Endothelial cell of hepatic sinusoid (primary cell): ENCODE data around the gene LDLRAP1.
"Not testable (repeated sequence)": the region's sequence is repeated elsewhere in the genome, so short reads cannot be mapped to it uniquely, and the experiment has no call there.

Experiments used
- in situ Hi-C: cut with HindIII; loops from 2 replicates; pipeline ENCODE4 v1.10.0; 2017; ENCODE audit warnings: low sequenced_read_pairs

Gene LDLRAP1

DNA sequence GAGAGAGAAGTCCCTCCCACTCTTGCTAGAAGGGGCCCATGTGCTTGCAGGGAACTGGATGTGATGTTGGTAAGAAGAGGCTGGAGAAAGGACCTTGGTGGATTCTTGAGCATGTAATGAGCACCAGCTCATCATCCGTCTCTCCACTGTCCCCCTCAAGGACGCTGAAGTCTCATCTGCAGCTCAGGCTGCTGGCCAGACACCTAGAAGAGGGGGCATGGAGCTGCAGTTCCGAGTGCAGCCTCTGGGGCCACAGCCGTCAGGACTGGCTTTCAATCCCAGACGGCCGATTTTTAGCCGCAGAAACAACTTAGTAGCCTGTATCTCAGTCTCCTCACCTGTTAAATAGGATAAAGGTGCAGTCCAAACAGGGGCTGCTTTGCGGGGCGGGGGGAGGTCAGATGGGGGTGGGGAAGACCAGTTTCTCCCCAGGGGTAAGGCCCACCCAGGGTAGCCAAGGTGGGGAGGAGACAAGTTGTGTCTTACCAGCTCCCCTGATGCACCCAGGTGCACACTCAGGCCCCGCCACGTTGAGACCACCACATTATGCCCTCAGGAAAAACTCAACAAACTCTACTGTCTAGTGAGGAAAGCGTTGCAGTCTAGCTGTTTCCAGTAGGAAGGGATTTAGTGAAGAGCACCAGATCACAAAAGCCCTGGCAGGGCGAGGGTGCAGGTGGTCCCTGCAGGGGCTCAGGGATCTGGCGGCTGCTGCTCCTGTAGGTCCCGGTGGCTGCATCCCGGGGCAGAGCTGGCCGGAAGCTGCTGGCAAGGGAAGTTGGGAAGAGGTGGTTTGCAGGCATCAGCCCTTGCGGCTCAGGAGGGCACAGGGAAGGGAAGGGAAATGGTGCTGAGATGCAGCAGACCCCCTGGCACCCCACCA is 29.5 kb downstream of the LDLRAP1 start:
- in situ Hi-C loops: no loop called here

- in situ Hi-C loops: no loop called here
Measured at GRCh38 chr1:25573591-25573930, 30.2 kb downstream of the LDLRAP1 start.

DNA sequence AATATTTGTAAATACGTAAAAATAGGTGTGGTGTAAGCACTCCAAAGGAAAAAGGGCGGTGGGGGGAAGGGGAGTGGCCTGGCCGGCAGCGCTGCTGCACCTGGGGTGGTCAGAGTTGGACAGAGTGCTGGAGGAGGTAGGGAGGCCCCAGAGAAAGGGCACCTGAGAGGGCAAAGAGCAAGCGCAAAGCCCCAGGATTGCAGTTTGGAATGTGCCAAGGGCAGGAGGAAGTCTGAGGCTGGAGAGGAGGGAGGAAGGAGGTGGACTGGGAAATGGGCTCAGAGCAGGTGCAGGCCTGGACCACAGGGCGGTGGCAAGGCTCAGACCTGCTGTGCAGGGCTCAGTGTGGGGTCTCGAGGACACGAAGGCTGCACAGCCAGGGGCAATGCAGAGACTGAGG is 30.6 kb downstream of the LDLRAP1 start:
- in situ Hi-C loops: no loop called here

- in situ Hi-C loops: loop anchor here (5.0 kb wide), 1 partner anchor 37 kb away; no protein-coding TSS in a partner anchor
Measured at GRCh38 chr1:25575191-25575590, 31.8 kb downstream of the LDLRAP1 start.

DNA sequence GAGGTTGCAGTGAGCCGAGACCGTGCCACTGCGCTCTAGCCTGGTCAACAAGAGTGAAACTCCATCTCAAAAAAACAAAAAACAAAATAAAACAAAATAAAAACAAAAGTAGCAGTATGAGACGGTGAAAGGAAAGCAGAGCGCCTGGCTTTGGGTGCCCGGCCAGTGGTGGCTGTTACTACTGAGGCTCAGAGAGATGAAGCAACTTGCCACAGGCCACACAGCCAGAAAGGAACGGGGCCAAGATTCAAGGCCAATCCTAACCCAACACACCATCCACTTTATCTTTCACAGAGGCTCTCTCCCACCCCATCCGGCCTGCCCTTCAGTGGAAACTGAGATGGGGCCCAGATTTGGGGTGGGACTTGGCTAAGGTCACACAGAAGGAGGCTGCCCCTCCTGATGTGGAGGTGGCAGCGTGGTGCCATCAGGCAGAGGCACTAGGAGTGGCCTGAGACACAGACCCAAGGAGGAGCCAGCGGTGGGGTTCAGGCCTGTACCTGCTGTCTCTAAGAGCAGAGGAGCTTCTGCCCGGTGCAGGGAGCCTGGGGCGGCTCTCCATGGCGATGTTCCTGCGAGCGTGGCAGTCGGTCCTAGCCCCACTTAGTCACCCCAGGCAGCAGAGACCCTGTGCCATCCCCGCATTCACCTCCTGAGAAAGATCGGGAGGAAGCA is 33.2 kb downstream of the LDLRAP1 start:
- in situ Hi-C loops: loop anchor here (5.0 kb wide), 1 partner anchor 36 kb away; no protein-coding TSS in a partner anchor

DNA sequence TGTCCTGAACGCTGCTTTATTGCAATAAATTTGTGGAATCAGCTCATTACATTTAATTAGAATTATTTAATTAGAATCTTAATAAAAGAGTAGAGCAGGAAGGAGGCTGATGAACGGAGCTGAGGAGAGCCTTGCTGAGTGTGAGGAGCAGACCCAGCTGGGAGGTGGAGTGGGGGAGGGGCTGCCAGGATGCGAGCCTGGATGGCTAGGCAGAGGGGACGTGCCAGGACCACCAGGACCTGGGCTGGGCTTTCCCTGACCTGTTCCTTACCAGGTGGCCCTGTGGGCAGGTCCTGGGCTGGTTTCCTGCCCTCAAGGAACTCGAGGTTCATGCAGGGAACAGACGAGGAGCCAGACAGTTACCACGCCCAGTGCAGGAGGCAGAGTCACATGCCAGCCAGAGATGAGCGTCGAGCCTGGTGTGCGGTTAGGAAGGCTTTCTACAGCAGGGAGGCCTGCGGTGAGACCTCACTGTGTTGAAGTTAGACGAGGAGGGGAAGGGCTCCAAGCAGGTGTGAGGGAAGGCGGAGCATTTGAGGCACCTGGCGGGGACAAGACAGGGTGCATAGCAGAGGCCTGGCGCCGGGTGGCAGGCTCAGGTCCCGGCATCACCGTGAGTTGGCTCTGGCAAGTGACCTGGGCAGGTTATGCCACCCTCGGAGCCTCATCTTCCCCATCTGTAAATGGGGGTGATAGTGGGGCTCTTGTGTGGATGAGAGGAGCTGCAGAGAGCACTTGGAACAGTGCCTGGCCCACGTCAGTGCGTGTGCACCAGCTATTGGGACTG is 33.9 kb downstream of the LDLRAP1 start:
- in situ Hi-C loops: loop anchor here (5.0 kb wide), 1 partner anchor 35 kb away; no protein-coding TSS in a partner anchor

- in situ Hi-C loops: loop anchor here (5.0 kb wide), 1 partner anchor 33 kb away; no protein-coding TSS in a partner anchor
Measured at GRCh38 chr1:25579292-25580252, 36.2 kb downstream of the LDLRAP1 start.

DNA sequence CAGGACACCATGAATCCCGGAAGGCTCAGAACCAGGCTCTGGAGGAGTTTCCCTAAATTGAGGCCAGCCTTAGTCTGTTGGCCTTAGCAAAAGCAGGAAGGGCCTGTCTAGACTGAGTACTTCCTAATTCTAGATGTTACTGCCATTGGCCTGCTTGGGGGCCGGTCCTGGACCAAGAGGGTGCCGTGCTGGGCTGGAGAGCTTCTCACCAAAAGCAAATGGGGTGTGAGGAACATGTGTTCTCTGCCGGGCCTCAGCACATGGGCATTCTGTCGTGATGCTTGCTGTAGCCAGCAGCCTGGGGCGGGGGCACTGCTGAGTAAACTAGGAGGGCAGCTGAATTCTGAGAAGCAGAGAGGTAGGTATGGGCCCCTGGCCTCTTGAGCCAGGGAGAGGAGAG is 37.5 kb downstream of the LDLRAP1 start:
- in situ Hi-C loops: no loop called here

DNA sequence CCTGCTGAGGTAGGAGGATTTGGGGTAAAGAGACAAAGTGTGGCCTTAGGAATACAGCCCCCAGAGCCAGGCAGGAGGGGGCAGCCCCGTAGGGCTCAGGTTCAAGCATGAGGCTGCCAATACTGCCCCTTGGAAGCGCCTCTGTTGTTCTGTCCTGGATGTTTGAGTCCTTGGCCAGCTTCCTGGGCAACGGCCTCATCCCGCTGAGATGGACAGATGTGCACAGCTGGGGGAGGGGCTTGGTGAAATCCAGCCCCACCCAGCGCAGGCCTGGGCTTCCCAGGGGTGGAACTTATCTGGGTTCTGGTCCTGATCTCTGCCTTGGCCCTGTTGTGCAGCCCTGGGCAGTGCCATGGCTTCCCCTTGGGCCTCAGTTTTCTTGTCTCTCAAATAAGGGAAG is 38.4 kb downstream of the LDLRAP1 start:
- in situ Hi-C loops: no loop called here

GRCh38 chr1:25583519-25584370 is 40.3 kb downstream of the LDLRAP1 start:
- in situ Hi-C loops: no loop called here

- in situ Hi-C loops: no loop called here
Measured at GRCh38 chr1:25586181-25586588, 42.8 kb downstream of the LDLRAP1 start.

DNA sequence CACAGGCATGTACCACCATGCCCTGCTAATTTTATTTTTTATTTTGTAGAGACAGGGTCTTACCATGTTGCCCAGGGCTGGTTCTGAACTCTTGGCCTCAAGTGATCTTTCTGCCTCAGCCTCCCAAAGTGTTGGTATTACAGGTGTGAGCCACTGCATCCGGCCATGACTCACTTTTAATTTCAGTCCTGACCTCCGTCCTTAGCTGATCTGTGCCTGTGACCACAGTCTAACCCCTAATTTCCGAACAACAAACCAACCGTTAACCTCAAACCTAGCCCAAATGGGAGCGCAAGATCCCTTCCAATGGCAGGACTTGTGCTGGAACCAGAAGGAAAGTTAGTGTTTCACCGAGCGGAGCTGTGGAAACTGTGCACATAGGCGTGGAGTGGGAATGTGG is 43.9 kb downstream of the LDLRAP1 start:
- in situ Hi-C loops: no loop called here

GRCh38 chr1:25588224-25588623 is 44.8 kb downstream of the LDLRAP1 start:
- in situ Hi-C loops: not testable (repeated sequence)

DNA sequence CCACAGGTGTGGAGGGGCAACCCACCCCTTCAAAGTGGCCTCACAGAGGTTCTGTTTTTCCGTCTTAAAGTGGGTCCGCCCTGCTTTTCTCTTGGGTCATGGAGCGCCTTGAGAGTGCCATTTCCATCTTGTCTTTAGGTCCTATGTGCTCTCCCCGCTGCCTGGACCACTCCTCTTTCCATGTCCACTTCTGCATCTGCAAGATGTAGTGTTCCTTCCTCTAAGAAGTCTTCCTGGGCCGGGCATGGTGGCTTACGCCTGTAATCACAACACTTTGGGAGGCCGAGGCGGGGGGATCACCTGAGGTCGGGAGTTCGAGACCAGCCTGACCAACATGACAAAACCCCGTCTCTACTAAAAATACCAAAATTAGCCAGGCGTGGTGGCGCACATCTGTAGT is 45.4 kb downstream of the LDLRAP1 start:
- in situ Hi-C loops: not testable (repeated sequence)

GRCh38 chr1:25590096-25590824 is 46.9 kb downstream of the LDLRAP1 start:
- in situ Hi-C loops: loop anchor here (10.0 kb wide), 1 partner anchor 195 kb away; no protein-coding TSS in a partner anchor

DNA sequence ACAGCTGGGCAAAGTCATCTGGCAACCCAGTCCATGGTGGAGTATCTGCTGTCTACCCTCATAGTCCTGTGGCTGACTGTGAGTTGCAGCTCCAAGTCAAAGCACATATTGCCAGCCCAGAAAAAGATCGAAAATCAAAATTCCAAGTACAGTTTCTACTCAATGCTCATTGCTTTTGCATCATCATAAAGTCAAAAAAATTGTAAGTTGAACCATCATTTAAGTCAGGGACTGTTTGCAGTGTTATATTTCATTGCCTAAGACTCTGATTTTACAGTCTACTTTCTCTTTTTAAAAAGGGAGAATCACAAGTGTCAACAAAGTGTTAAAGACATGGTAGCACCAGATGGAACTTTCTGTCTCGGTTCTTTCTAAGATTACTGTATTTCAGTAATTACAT is 50.5 kb downstream of the LDLRAP1 start:
- in situ Hi-C loops: loop anchor here (10.0 kb wide), 1 partner anchor 191 kb away; no protein-coding TSS in a partner anchor

DNA sequence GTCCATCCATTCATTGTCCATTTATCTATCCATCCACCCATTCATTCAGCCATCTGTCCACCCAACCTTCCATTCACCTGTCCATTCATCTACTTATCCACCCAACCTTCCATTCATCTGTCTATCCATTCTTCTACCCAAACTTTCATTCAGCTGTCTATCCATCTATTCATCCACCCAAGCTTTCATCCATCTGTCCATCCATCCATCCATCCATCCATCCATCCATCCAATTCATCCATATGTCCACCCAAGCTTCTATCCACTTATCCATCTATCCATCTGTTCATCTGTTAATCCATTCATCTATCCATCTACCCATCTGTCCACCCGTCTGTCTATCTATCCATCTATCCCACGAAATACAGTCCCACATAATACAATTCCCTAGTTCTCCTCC is 51.6 kb downstream of the LDLRAP1 start:
- in situ Hi-C loops: loop anchor here (5.0 to 10.0 kb wide), 2 partner anchors 98 to 190 kb away; no protein-coding TSS in a partner anchor

DNA sequence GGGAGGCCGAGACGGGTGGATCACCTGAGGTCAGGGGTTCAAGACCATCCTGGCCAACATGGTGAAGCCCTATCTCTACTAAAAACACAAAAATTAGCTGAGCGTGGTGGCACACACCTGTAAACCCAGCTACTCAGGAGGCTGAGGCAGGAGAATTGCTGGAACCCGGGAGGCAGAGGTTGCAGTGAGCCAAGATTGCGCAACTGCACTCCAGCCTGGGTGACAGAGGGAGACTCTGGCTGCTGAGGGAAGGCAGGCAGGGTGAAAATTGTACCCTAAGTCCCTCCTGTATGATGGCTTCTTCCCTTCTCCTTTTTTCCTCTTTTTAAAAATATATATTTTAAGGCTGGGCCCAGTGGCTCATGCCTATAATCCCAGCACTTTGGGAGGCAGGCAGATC is 53.2 kb downstream of the LDLRAP1 start:
- in situ Hi-C loops: loop anchor here (5.0 to 10.0 kb wide), 2 partner anchors 99 to 188 kb away; no protein-coding TSS in a partner anchor
